ENCODE results near the gene WDR82. TPM values are rescaled to one million over a fixed set of nuclear protein-coding genes. Genes with fewer than 3 reads are reported as not detected.

WDR82 gene
- total RNA-seq, 2 donors from 2014 or later = 81.1 to 106 TPM

DNA sequence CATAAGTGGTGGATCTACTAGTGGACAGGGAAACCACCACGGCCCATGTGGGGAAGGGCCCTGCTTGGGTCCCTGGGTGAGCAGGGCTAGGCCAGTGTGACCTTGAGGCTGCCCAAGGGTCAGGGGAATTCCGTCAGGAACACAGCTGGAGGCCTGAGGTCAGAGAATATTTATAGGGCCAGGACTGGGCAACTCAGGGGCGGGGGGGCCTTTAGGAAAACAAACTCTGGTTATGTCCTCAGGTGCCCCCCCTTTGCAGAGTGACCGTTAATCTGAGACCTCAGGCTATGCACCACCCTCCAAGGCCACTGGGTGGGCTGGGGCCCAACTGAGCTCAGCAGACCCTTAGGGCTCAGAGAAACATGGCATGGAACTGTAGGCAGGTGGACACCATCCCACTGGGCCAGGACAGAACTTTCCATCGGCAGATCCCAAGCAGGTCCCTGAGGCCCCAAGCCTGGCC lies 42.0 kb downstream of the WDR82 start:
- ATAC-seq (replicated peaks) = no peak
- H3K27me3 Mint-ChIP-seq = no peaks in the 10 kb centered on the region
- H3K27ac Mint-ChIP-seq = peak overlapping the region; percentile 84
- H3K36me3 Mint-ChIP-seq (ENCODE audit: low read depth) = peaks cover 79% of the 10 kb centered on the region
- H3K4me1 Mint-ChIP-seq = peaks cover 21% of the 10 kb centered on the region
- peak overlapping the region; percentile 96 for H3K4me3 Mint-ChIP-seq
- no peaks in the 10 kb centered on the region for H3K9me3 Mint-ChIP-seq

DNA sequence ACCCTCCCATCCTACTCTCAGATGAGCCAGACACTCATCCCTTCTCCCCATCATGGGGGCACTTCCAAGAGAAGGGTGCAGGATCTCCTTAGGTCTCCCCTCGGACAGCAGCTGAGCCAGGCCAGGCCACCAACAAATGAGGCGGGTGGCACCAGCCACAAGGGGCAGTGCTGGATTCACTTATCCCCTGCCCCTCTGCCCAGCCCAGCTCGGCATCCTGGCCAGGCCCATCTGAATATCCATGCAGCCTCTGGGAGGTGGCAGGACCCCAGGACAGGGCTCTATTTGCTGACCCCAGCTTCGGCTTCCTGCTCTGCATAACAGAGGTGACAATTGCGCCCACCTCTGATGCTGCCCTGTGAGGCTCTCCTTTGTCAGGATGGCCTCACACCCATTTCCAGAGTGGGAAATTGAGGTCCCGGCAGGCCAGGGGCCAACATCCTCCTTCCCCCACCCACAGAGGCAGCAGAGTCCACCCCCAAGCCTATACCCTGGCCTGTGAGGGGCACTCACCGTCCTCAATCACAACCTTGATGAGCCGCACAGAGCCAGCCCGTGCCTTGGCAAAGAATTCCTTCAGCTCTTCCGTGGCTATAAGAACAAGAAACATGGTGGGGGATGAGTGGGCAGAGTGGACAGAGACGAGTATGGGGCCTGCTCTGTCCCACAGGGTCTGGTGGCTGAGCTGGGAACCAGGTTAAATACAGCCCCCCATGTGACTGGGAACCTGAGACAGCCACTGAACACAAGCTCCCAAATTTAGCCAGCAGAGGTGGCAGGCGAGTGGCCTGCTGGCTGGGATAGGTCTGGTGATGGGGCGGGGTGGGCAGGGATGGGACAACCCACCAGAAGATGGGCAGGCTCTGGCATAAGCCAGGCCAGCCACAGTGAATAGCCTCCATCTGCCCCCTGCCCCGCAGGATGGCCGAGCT lies 43.7 kb downstream of the WDR82 start:
- H3K36me3 Mint-ChIP-seq (ENCODE audit: low read depth) = peaks cover 81% of the 10 kb centered on the region
- no peaks in the 10 kb centered on the region for H3K27me3 Mint-ChIP-seq
- H3K4me1 Mint-ChIP-seq = peaks cover 10% of the 10 kb centered on the region
- no peak for ATAC-seq (replicated peaks)
- peak overlapping the region; percentile 59 for H3K27ac Mint-ChIP-seq
- H3K4me3 Mint-ChIP-seq = no peak overlapping the region
- no peaks in the 10 kb centered on the region for H3K9me3 Mint-ChIP-seq

GRCh38 chr3:52233968-52234367 lies 44.5 kb downstream of the WDR82 start:
- Mint-ChIP-seq H3K36me3 (ENCODE audit: low read depth) (peaks cover 81% of the 10 kb centered on the region), H3K27ac (no peak overlapping the region), H3K4me1 (peaks cover 10% of the 10 kb centered on the region), H3K9me3 (no peaks in the 10 kb centered on the region), H3K4me3 (peak overlapping the region; percentile 53), H3K27me3 (no peaks in the 10 kb centered on the region)
- no peak for ATAC-seq (replicated peaks)

- ATAC-seq (replicated peaks) = no peak
- H3K27ac Mint-ChIP-seq = peak overlapping the region; percentile 36
- H3K9me3 Mint-ChIP-seq = no peaks in the 10 kb centered on the region
- no peaks in the 10 kb centered on the region for H3K27me3 Mint-ChIP-seq
- H3K4me3 Mint-ChIP-seq = peak overlapping the region; percentile 53
- H3K36me3 Mint-ChIP-seq (ENCODE audit: low read depth) = peaks cover 77% of the 10 kb centered on the region
- peaks cover 10% of the 10 kb centered on the region for H3K4me1 Mint-ChIP-seq
These were observed 45.3 kb downstream of the WDR82 start for GRCh38 chr3:52233108-52233591.

DNA sequence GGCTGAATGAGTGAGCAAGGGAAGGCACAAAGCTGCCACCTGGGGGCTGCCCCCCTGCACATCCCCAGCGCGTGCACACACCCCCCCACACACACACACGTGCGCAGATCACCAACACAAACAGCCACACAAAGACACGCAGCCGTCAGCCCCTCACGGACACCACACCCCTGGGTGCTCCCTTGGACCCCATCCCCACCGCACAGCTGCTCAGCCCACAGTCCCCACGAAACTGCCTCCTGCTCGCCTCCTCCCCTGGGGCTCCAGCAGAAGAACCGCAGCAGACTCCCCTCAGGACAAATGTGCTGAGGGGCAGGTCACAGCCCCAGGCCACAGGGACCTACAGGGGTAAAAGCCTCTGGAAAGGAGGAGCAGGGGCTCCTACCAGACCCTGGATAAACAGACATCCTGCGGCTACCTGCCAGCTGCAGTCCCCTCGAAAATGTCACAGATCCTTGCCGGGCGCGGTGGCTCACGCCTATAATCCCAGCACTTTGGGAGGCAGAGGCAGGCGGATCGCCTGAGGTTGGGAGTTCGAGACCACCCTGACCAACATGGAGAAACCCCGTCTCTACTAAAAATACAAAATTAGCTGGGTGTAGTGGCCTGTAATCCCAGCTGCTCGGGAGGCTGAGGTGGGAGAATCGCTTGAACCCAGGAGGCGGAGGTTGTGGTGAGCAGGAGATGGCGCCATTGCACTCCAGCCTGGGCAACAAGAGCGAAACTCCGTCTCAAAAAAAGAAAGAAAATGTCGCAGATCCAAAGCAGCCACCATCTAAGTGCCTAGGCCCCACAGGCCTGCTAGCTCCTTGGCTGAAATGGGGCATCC lies 46.0 kb downstream of the WDR82 start:
- peaks cover 10% of the 10 kb centered on the region for H3K4me1 Mint-ChIP-seq
- no peaks in the 10 kb centered on the region for H3K9me3 Mint-ChIP-seq
- H3K27me3 Mint-ChIP-seq = no peaks in the 10 kb centered on the region
- H3K36me3 Mint-ChIP-seq (ENCODE audit: low read depth) = peaks cover 83% of the 10 kb centered on the region
- H3K27ac Mint-ChIP-seq = peak overlapping the region; percentile 36
- peak overlapping the region; percentile 53 for H3K4me3 Mint-ChIP-seq
- no peak for ATAC-seq (replicated peaks)

DNA sequence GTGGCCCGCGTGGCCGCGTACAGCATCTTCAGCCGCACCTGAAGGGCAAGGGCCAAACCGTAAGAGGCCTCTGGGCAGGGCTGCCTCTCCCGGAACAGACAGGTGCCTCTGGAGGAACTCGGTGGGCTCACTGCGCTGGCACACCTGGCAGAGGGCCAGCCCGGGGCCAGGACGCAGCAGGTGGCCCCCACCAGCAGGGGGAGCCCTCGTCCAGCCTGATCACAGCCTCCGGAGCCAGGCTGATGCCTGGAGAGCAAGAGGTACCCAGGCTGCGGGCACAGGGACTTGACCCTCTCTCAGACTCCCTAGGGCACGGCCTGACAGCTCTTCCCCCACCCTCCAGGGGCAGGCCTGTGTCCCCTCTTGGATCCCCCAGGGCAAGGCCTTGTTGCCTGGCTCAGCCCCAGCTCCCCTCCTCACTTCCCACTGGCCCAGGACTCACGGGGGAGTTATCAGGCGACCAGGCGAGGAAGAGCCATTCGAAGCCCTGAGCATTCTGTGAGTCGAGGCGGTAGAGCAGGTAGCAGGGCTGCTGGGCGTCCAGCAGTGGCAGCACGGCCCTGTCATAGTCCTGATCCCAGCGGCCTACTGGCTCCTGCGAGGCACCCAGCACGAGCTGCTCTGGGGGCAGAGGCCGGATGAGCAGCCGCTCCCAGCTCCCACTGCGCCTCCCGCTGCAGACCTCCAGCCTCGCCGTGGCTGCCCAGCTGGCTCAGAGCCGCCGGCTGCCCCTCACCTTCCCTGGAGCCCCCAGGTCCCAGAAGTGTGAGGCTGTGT lies 46.8 kb downstream of the WDR82 start:
- Mint-ChIP-seq H3K4me3 (peak overlapping the region; percentile 53), H3K36me3 (ENCODE audit: low read depth) (peaks cover 80% of the 10 kb centered on the region), H3K27me3 (no peaks in the 10 kb centered on the region), H3K27ac (peak overlapping the region; percentile 73), H3K9me3 (no peaks in the 10 kb centered on the region), H3K4me1 (peaks cover 9% of the 10 kb centered on the region)
- ATAC-seq (replicated peaks) = peak; percentile 85

DNA sequence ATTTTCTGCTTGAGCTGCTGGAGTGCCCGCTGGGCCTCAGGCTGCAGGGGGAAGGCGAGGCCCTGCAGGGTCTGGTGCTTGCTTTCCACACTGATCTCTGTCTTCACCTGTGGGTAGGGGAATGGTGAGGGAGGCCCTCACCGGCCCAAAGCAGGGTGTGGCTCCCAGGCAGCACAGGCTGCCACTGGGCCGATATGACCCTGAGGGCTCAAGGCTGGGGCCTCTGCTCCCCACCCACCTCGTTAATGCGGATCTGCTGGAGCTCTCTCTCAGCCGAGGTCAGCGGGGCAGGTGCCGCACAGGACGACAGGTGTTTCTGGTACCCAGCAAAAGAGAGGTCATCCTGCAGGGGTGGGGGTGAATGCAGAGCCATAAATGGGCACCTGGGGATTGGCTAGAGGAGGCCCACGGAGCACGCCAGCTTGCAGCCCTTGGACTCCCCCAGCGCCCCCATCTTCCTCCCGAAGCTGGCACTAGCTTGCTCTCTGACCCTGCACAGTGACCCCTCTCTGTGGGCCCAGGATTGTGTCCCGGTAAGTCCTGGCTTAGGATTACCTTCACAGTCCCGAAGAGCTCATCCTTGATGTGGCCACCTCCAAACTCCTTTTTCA lies 47.5 kb downstream of the WDR82 start:
- Mint-ChIP-seq H3K4me3 (no peak overlapping the region), H3K27me3 (no peaks in the 10 kb centered on the region), H3K27ac (peak overlapping the region; percentile 73), H3K4me1 (peaks cover 15% of the 10 kb centered on the region), H3K36me3 (ENCODE audit: low read depth) (peaks cover 75% of the 10 kb centered on the region), H3K9me3 (no peaks in the 10 kb centered on the region)
- ATAC-seq (replicated peaks) = no peak

- H3K4me1 Mint-ChIP-seq = peaks cover 21% of the 10 kb centered on the region
- H3K9me3 Mint-ChIP-seq = no peaks in the 10 kb centered on the region
- H3K36me3 Mint-ChIP-seq (ENCODE audit: low read depth) = peaks cover 69% of the 10 kb centered on the region
- no peaks in the 10 kb centered on the region for H3K27me3 Mint-ChIP-seq
- H3K4me3 Mint-ChIP-seq = no peak overlapping the region
- peak overlapping the region; percentile 43 for H3K27ac Mint-ChIP-seq
- no peak for ATAC-seq (replicated peaks)
These were observed 48.0 kb downstream of the WDR82 start for GRCh38 chr3:52230461-52230860.

DNA sequence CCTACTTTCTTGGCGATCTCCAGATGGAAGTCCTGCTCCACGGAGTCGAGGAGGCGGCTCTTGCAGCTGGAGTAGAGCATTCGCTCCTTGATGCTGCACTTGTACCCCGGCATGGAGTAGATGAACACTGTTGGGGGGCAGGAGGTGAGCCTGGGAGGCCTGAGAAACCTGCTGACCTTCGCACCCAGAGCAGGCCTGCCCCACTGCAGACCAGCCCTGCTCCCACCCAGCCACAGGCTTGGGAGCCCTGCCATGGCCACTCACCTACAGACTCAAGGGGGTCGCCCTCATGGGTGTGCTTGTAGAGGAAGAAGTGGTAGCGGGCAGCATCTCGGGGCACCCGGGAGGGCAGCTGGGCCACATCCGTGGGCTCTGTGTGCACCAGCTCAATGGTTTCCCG lies 48.8 kb downstream of the WDR82 start:
- peaks cover 61% of the 10 kb centered on the region for H3K36me3 Mint-ChIP-seq (ENCODE audit: low read depth)

DNA sequence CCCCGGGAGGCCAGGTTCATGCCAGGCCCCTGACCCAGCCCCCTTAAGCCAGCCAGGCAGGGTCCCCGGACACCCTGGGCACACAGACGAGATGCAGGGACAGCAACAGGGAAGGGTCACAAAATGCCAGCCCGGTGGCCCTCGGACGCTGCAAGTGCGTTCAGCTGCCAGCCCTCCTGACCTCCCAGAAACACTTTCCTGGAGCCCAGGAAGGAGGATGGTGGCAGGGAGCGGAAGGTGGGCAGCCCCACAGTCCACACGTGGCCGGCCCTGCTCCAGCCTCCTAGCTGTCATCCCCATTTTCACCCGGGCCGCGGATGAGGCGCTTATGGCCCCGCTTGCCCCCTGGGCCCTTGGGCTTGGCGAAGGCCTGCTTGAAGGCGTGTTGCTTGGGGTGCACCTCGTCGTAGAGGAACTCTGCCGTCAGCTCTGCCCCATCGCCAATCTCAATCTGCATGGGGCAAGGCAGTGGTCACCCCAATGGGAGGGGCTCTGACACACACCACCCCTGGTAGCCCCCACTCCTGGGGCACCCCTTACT lies 49.6 kb downstream of the WDR82 start:
- ATAC-seq (replicated peaks) = no peak
- Mint-ChIP-seq H3K27ac (no peak overlapping the region), H3K4me3 (no peak overlapping the region), H3K27me3 (no peaks in the 10 kb centered on the region), H3K9me3 (no peaks in the 10 kb centered on the region), H3K36me3 (ENCODE audit: low read depth) (peaks cover 53% of the 10 kb centered on the region), H3K4me1 (peaks cover 32% of the 10 kb centered on the region)

More for the DNA sequence above, 48.8 kb downstream of the WDR82 start:
- Mint-ChIP-seq H3K27me3 (no peaks in the 10 kb centered on the region), H3K27ac (no peak overlapping the region), H3K4me1 (peaks cover 25% of the 10 kb centered on the region), H3K9me3 (no peaks in the 10 kb centered on the region), H3K4me3 (no peak overlapping the region)
- no peak for ATAC-seq (replicated peaks)

- no peak for ATAC-seq (replicated peaks)
- no peaks in the 10 kb centered on the region for H3K9me3 Mint-ChIP-seq
- H3K4me3 Mint-ChIP-seq = no peak overlapping the region
- peaks cover 37% of the 10 kb centered on the region for H3K4me1 Mint-ChIP-seq
- H3K27me3 Mint-ChIP-seq = no peaks in the 10 kb centered on the region
- no peak overlapping the region for H3K27ac Mint-ChIP-seq
- peaks cover 47% of the 10 kb centered on the region for H3K36me3 Mint-ChIP-seq (ENCODE audit: low read depth)
These were observed 50.2 kb downstream of the WDR82 start for GRCh38 chr3:52228266-52228665.

GRCh38 chr3:52227766-52228165 lies 50.7 kb downstream of the WDR82 start:
- H3K4me1 Mint-ChIP-seq = peaks cover 38% of the 10 kb centered on the region
- peaks cover 44% of the 10 kb centered on the region for H3K36me3 Mint-ChIP-seq (ENCODE audit: low read depth)
- H3K27ac Mint-ChIP-seq = no peak overlapping the region
- no peak for ATAC-seq (replicated peaks)
- no peak overlapping the region for H3K4me3 Mint-ChIP-seq
- no peaks in the 10 kb centered on the region for H3K9me3 Mint-ChIP-seq
- no peaks in the 10 kb centered on the region for H3K27me3 Mint-ChIP-seq

- Mint-ChIP-seq H3K4me3 (peak overlapping the region; percentile 38), H3K9me3 (no peaks in the 10 kb centered on the region), H3K27ac (peak overlapping the region; percentile 82), H3K36me3 (ENCODE audit: low read depth) (peaks cover 39% of the 10 kb centered on the region), H3K4me1 (peaks cover 42% of the 10 kb centered on the region), H3K27me3 (no peaks in the 10 kb centered on the region)
- no peak for ATAC-seq (replicated peaks)
These were observed 51.3 kb downstream of the WDR82 start for GRCh38 chr3:52227117-52227516.

All from activated T-helper 17 cell treated with anti-CD3 and anti-CD28 coated beads, Interleukin-2, amount 50 U/mL, for 72 hours (primary cell).